Measurements from ENCODE around the gene TRERF1.

The TRERF1 gene

DNA sequence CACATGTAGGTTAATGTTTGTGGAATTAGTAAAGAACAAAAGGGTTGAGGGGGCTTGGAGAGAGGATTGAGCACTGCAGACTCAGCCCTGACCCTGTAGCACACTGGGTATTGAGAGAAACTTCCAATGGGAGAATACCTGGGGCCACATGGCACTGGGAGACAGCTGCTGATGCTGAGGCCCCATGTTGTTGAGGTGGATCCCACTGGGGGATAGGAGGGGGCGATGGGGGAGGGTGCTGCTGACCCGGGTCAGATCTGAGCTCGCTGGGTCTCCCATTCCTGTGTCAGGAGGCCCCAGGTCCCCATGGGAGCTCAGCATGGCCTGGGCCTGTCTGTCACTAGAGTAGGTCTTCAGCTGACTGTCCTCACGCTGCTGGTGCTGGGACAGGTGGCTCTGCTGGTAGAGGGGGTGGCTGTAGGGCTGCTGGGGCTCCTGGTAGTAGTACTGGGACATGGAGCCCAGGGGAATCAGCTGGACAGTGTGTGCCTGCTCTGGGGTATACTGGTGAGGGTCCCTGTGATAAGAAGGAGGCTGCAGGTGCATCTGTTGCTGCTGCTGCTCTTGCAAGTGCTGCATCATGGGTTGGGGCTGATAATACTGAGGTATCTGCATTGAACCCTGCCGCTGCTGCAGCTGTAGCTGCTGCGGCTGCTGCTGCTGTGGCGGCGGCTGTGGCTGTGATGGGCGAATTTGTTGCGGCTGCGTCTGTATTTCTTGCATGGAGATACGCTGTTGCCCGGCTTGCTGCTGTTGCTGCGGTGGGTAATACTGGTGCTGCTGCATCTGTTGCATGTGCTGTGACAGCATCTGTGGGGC is 183.5 kb downstream of the TRERF1 start:
- DNase-seq: no peak

DNA sequence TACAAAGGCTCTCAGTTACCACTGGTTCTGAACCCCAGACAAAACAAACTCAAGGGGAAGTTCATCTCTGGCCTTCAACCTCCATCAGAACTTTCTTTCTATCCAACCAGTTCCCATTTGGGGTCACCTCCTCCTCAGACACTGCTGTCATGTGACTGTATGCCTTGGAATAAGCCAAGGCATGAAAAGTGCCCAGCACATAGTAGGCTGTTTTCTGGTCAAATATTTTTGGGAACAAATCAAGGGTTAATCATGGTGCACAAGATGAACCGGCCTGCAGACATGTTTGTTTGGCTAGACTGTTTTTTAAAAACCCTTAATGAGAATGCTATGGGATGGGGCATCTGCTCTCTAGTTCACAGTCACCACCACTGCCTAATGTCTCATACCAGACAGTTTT is 185.2 kb downstream of the TRERF1 start:
- no peak for DNase-seq

DNA sequence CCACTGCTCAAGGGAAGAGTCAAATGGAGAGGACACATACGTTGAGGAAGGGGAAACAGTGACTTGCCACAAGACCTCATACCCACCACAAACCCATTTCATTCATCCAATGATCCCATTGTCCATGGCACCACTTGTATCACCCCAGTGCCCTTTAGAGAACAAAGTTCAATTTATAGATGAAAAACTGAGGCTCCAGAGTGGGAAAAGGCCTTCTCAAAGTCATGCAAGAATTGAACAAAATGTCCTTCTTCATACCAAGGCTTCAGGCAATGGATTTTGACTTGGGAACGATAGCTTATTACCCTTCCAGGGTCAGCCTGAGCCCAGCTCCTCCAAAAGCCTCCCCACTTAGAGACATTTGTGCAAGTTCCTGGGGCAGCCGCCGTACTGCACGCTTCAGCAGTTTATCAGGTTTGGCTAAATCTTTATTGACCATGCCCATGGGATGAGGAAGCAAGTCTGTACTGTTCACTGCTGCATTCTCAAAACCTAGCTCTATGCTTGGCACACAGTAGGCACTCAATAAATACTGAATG is 186.8 kb downstream of the TRERF1 start:
- no peak for DNase-seq

DNA sequence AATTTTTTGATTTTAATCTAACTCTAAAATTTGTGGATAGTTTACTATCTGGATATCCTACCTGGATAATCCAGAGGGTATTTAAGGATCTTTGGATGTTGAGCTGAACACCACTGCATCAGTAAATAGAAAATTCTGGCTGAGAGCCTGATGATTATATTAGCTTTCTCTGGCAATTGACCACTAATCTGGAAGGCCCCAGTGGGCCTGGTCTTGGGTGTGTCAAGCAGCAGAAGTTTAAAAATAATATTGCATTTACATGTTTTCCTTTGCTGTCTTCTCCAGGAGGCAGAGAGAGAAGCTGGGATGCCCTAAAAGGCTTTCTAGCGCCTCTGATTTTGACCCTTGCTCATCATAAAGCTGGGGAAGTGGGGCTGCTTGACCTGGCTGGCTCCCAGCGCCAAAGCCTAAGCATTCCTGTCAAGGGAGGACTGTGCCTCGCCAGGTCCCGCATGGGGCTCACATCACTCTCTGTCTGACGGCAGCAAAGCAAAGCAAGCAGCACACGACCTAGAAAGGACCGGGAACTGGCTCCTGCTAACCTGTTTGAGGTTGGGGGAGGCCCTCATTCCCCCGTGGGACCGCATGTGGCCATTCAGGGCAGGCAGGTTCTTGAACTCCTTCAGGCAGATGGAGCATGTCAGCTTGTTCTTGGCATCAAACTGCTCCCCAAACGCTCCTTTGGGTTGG is 187.4 kb downstream of the TRERF1 start:
- DNase-seq: no peak

DNA sequence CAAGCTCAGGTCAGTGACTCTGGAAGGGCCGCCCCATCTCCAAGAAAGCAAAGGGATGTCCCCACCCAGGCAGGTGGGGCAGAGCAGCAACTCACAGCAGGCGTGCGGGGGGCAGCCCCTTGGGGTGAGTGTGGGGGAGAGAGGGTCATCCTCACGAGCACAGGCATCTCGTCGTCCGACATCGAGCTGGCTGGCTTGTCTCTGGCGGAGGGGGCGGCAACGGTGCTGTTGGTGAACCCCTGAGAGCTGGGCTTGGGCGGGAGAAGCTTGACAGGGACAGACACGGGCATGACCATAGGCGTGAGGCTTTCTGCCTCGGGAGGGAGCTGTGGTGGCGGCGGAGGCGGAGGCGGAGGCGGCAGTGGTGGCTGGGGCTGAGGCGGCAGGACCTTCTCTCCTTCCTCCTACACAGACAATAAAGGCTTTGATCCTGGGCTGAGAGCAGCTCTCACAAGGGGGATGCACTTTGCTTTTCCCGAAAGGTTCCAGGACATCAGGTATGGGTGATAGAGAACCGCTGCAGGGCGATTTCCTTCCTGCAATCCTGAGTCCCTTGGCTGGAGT is 188.5 kb downstream of the TRERF1 start:
- DNase-seq: no peak

DNA sequence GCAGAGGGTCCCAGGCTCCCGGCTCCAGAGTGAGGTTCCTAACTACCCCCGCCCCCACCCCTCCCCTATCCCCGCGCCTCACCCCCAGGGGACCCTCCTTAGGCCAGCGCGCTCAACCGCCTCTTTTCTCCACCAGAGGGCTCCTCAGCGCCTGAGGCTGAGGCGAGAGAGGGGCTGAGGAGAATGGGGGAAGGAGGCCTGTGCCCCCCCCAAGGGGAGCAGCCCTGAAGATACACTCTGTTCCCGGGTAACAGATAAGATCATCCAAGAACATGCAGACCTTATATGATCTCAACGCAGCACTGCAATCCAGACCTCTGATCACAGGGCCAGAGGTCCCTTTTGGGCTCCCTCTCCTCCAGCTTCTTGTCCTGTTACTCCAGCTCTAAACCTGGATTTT is 190.8 kb downstream of the TRERF1 start:
- no peak for DNase-seq

DNA sequence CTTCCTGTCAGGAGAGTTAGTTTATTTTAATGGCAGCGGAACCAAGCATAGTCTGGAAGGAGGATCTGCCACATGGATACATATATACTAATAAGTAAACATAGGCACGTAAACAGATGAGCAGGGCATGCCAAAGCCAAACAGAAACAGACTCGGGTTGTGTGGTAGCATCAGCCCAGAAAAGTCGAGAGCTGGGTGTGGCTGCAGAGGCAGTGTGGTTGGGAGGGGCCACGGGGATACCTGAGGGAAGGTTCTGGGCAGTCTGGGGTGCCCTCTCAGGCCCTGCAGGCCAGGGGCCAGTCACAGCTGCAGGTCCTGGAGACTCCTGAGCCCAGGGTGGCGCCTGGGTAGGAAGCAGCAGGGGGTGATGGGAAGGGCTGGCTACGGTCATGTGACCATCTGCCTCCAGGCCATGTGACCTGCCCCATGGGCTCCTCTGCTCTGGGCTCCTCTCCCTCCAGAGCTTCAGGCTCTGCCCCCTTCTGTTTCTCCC is 191.3 kb downstream of the TRERF1 start:
- DNase-seq: peak; percentile 71

DNA sequence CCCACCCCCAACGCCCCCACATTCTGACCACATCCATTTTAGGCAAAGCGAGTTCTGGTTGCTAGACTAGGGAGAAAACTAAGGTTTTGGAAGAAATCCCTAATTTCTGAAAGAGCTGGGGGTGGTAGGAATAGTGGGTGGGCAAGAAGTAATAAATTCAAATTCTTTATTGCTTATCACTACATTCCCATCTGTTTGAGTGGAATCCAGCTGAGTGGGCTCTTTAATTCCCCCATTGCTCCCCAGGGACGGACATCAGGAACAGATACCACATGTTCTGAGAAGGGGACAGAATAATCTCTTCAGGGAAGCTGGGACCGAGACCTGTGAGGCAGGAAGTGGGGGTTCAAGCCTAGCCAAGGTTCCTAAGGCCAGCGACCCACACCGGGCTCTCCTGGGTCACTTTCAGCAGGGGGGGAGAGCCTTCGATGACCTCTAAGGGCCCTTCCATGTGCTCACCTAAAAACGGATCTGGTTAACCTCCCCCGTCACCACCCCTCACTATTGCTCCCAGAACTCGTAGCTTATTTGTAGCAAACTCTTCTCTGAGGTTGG is 191.8 kb downstream of the TRERF1 start:
- no peak for DNase-seq

DNA sequence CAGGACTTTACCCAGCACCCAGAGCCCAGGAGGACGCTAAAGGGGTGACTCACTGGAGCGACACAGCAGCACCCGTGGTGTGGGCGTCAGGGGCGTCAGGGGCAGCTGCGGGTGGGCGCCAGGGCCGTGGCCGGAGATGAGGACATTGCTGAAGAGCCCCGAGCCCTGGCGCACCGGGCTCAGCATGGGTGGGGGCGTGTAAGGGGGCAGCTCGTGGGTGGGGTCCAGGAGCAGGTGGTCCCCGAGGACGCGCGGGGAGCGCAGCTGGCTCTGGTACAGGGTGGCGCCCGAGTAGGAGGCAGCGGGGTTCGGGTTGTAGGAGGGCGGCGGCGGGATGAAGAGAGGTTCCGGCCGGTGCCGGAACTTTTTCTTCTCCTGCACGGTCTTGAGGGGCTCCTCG is 192.4 kb downstream of the TRERF1 start:
- no peak for DNase-seq

DNA sequence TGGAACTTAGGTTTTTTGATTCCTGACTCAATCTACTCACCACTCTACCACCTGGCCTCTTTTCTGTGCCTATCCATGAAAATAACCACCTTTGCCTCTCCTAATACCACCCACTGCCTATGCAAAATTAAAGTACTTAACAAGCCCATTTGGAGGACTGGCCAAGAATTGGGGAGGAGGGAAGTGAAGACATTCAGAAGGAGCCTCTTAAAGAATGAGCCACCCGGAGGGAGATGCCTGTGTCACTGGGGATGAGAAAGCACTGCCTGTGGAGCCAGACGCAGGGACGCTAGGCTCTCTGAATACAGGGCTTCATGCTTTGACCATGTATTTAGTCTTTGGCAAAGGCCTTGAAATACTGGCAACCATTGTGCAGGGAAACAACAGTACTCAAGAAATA is 194.1 kb downstream of the TRERF1 start:
- no peak for DNase-seq

DNA sequence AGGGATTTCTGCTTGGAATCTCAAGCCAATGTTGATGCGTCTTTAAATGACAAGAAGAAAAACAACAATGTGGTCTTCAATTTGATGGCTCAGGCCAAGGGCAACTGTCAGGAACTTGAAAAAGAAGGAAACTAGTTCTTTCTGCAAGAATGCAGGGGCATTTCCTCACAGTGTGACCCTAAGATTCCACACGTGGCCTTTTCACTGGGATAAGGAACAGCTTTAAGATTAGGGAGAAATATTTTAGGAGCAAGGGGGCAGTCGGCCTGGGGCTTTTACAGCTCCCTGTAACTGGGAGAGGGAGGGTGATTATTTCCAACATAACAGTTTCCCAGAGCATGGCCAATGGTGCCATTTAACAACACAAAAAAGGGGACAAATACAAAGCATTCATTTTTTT is 194.7 kb downstream of the TRERF1 start:
- DNase-seq: no peak

DNA sequence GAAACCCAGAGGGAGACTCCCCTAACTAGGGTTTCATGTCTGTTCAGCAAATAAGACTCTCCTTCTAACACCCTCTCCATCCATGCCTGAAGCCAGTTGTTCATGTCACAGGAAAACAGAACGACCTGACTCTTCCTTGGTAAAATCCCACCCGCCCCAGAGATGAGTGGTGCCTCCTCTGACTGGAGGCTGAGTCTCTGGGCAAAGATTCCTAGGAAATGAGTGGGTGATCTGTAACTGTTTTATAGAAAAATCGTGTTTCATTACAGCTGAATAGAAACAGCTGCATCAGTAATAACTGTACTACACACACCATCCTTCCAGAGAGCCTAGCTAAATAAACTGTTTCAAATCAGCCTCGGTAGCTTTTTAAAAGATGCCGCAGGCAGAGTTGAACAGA is 196.7 kb downstream of the TRERF1 start:
- no peak for DNase-seq

DNA sequence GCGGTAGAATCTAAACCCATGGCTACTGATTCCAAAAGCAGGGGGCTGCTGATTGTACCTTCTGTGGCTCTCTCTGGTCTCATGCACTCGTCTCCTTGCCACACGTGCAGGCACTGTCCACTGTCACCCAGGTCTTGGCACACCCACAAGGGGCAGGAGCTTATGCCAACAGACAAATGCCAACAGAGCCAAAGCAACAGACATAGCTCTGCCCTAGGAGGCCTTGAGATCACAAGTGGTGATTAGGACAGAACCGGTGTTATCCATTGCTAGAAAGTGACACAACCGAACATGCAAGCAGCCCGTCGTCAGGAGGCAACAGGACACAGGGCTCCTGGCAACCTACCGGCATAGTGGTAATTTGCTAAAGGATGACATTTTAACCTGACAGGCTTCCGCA is 197.2 kb downstream of the TRERF1 start:
- DNase-seq: no peak

DNA sequence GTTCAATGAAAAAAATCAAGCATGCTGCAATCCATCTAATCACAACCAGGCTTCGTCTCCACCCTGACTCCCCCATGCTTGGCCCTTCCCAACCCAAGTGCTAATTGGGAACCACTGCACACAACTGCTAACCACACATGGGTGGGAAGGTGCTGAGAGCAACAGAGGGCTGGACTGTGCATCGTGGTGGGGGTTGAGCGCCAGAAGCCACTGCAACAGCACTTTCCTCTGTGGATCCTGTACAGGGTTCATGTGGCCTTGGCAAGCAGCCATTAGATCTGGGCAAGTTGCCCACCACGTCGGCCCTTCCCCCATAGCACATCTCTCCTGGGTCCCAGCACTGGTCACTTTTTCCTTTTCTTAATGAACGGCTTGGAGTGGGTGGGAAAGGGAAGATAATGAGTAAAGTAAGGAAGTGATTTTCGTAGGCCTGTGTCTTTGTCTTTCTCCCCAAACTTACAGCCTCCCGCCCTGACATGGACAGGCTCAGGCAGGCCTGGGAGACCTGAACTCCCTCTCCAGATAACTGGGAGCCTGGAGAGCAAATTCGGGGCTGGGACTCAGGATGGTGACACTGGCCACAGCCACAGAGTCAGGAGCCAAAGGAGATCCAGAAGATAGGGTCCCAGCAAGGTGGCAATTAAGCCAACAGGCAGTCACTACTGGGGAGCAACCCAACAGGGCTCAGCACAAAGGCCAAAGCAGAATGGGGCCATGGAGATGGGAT is 199.7 kb downstream of the TRERF1 start:
- peak; percentile 68 for DNase-seq

DNA sequence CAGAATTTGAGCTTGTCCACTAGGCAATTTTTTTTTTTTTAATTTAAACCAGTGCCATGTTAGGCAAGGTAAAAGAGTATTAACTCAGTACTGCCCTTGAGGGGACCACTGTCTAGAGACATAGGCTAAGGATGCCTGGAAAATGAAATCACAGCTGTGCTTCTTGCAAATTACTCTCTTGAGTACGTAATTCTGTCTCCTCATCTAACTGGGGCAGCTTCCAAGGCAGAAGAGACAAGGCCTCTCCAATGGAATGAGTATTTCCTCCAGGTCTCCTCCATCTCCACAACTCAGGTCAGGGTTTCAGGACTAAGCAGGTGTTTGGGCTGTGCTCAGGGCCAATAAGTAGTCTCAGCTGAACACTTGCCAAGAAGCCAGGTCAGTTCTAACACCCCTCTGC is 200.2 kb downstream of the TRERF1 start:
- no peak for DNase-seq

DNA sequence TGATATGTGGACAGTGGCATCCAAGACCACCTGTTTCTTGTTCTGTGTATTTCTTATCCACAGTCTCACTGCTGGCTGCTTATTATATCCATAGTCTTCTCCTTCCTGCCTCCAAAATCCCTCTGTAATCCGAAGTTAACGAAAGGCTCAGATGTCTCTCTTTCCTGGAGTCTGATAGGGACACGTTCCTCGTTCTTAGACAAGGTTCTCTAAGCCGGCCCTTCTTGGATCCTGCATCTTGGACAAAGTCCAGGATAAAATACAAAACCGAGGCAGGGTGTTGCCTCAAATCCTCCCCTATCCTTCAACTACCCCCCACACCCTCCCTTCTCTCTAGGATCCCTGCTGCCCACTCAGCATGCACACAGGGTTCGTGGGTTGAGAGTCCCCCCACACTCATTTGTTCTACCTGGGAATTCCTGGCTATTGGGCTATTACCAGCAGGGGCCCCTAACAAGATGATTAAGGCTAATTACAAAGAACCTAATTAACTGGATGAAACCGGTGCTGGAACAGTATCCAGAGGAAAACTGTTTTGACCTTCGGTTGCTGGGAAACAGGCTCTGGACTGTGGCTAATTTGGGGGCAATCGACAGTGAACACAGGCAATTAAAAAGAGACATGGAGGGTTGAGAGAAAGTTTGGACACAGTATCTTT is 201.3 kb downstream of the TRERF1 start:
- DNase-seq: no peak

DNA sequence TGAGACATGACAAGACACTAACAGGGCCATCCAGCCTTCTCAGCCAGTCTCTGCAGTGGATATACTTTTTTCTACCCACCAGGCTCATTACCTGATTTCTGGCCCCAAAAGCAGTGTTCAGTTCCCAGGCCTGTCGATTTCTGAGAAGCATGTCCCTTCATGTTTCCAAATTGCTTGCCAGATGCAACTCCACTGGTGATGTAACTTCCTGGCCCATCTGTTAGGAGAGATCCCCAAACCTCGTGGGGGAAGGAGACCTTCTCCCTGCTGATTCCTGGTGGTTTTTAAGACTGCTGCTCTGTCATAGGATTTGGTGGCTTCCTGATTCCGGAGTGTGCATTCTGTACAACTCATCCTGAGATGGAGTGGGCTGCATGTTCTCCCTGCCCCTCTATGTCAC is 202.4 kb downstream of the TRERF1 start:
- DNase-seq: no peak

DNA sequence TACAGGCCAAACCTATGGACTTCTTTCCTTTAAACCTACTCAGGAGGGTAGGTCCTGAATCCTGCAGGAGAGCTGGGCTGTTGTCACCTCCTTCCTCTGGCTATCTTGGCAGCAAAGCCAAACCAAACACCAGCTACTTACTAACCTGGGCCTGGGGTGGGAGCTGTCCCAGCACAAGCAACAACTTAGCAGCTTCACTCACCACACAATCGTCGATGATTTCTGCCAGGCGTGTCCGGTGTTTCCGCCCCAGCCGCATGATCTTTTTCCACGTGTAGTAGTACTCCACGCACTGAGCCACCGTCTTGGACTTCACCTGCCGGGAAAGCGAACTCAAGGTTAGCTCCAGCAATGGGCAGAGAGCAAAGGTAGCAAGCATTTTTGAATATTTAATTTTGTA is 208.7 kb downstream of the TRERF1 start:
- DNase-seq: no peak

DNA sequence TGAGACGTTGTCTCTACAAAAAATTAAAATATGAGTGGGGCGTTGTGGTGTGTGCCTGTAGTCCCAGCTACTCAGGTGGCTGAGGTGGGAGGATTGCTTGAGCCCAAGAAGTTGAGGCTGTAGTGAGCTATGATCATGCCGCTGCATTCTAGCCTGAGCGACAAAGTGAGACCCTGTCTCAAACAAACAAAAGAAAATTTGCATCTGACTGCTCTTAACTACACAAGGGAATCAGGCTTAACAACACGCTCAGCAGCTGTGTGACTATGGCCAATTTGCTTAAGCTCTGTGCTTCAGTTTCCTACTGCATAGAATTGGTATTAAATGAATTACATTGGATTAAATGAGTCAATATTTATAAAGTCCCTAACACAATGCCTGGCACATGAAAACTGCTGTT is 209.8 kb downstream of the TRERF1 start:
- no peak for DNase-seq

DNA sequence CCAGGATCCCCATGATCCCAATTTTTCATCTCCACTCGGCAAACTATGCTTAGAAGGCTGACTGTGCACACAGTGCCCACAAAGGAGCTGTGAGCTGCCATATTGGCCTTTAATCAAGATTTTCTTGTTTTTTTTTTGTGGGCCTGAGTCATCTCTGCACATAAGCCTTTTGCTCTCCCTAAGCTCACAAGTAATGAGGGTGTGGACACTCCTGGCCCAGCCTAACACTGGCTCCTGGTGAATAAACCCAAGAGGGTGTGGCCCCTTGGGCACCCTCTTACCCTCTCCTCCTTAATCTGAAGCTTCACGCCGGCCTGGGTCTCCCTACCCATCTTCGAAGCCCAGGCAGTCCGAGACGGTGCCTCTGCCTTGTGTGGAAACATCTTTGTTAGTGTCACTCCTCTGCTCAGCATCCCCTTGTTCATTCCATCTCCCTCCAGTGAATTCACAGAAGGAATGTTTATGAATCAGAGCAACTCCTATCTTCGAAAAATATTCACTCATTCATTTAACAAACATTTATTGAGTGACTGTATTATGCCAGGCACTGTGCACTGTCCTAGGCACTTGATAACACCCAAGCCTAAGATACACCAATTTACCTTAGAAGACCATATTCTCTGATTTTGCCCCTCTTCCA is 211.9 kb downstream of the TRERF1 start:
- no peak for DNase-seq

DNA sequence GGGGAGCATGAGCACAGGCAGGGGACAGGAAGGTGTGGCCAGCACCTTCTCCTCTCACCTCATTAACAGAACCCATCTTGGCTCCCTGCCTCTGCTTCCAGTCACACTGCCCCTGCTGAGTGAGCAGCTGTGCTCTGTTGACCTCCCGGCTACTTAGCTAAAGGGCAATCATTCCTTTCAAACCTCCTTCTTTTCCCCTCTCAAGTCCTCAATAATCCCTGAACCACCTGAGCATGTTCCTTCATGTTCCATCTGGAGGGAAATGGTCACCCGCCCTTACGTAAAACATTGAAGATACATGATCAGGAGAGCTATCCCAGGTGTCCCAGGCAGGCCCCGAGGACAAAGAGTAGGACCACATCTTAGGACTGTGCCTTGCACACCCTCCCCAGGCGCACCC is 212.4 kb downstream of the TRERF1 start:
- DNase-seq: no peak

DNA sequence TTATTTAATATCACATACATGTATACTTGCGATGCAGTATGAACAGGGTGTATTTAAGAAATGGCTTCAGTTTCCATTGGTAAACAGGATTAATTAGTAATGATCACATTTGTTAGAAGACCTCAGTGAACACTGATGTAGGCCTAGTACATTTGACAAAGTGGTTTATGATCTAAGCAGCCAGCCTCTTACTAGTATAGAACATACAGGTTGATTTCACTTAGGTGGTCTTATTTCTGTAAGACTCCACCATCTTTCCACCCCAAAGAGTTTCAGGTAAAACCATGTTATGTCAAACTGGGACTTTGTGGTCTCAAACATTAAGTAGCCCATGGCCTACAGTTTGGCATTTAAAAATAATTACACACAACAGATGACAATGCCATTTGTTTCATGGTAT is 213.9 kb downstream of the TRERF1 start:
- DNase-seq: no peak
